Measurements from ENCODE around the gene COL23A1.

The COL23A1 gene

GRCh38 chr5:178453224-178453623 is 137.0 kb downstream of the COL23A1 start:
- DNase-seq: no peak

- no peak for DNase-seq
Measured at GRCh38 chr5:178450121-178451028, 139.8 kb downstream of the COL23A1 start.

- DNase-seq: no peak
Measured at GRCh38 chr5:178449163-178450070, 140.8 kb downstream of the COL23A1 start.

GRCh38 chr5:178445534-178445933 is 144.7 kb downstream of the COL23A1 start:
- DNase-seq: no peak

- DNase-seq: no peak
Measured at GRCh38 chr5:178442405-178443257, 147.6 kb downstream of the COL23A1 start.

GRCh38 chr5:178441486-178442270 is 148.5 kb downstream of the COL23A1 start:
- no peak for DNase-seq

- no peak for DNase-seq
Measured at GRCh38 chr5:178440181-178440580, 150.0 kb downstream of the COL23A1 start.

GRCh38 chr5:178439493-178440180 is 150.6 kb downstream of the COL23A1 start:
- no peak for DNase-seq

GRCh38 chr5:178438796-178439195 is 151.4 kb downstream of the COL23A1 start:
- no peak for DNase-seq

GRCh38 chr5:178437386-178438075 is 152.7 kb downstream of the COL23A1 start:
- DNase-seq: no peak

- DNase-seq: no peak
Measured at GRCh38 chr5:178436326-178436940, 153.8 kb downstream of the COL23A1 start.

GRCh38 chr5:178435321-178436238 is 154.6 kb downstream of the COL23A1 start:
- no peak for DNase-seq

GRCh38 chr5:178434851-178435250 is 155.3 kb downstream of the COL23A1 start:
- no peak for DNase-seq

GRCh38 chr5:178434016-178434761 is 156.0 kb downstream of the COL23A1 start:
- no peak for DNase-seq

GRCh38 chr5:178433273-178433775 is 156.9 kb downstream of the COL23A1 start:
- no peak for DNase-seq

GRCh38 chr5:178432421-178433272 is 157.5 kb downstream of the COL23A1 start:
- no peak for DNase-seq

- DNase-seq: no peak
Measured at GRCh38 chr5:178431782-178432165, 158.4 kb downstream of the COL23A1 start.
